Kidney (tissue), 14 donors: ENCODE results near the gene KL. TPM values are rescaled to one million over a fixed set of nuclear protein-coding genes. Genes with fewer than 3 reads are reported as not detected.

Experiments
- DNase-seq, 5 donors: peaks; one replicate each; pipeline ENCODE4 v3.0.0-alpha.2; 2013 to 2020
- FAIRE-seq: peaks from 2 replicates; lab custom pipeline; 2012; peaks lifted over from hg19 to GRCh38; lab: Jason Lieb, UNC
- H3K27ac ChIP-seq, 2 donors: one replicate each; pipeline ENCODE4 v1.7.0; 2013; ENCODE audit warnings: low read depth in 2 of 2, low read length in 2 of 2, inconsistent platforms in 1 of 2
- H3K27me3 ChIP-seq: one replicate; pipeline ENCODE4 v1.7.1; 2013; ENCODE audit warnings: low read length, inconsistent platforms; ENCODE audit not compliant: control insufficient read depth, insufficient read depth
- H3K36me3 ChIP-seq, 3 donors: one replicate each; pipeline versions ENCODE4 v1.7.0 to v1.7.1; 2013; ENCODE audit warnings: low read length in 3 of 3, control low read depth in 1 of 3, inconsistent platforms in 1 of 3; ENCODE audit not compliant: insufficient read depth in 3 of 3, control insufficient read depth in 2 of 3
- H3K4me1 ChIP-seq, 3 donors: one replicate each; pipeline versions ENCODE4 v1.7.0 to v1.7.1; 2013; ENCODE audit warnings: low read length in 3 of 3, inconsistent platforms in 1 of 3, low read depth in 1 of 3; ENCODE audit not compliant: control insufficient read depth in 2 of 3, insufficient read depth in 2 of 3
- H3K4me3 ChIP-seq, 3 donors: one replicate each; pipeline versions ENCODE4 v1.7.0 to v1.8.1; 2013; ENCODE audit warnings: low read length in 3 of 3, control low read depth in 1 of 3, inconsistent platforms in 1 of 3
- H3K9ac ChIP-seq, 3 donors: one replicate each; pipeline versions ENCODE4 v1.7.0 to v1.7.1; 2013; ENCODE audit warnings: low read length in 3 of 3, control low read depth in 1 of 3, inconsistent platforms in 1 of 3
- H3K9me3 ChIP-seq, 3 donors: one replicate each; pipeline versions ENCODE4 v1.7.0 to v1.7.1; 2013; ENCODE audit warnings: low read length in 3 of 3, control low read depth in 1 of 3, inconsistent platforms in 1 of 3; ENCODE audit not compliant: control insufficient read depth in 2 of 3, insufficient read depth in 1 of 3
- CTCF ChIP-seq: IDR thresholded peaks from 3 replicates; pipeline ENCODE4 v1.5.1; 2012; ENCODE audit warnings: mild to moderate bottlenecking, moderate library complexity, borderline replicate concordance; ENCODE audit not compliant: insufficient read depth; ENCODE audit errors: extremely low read depth
- intact Hi-C: fragments of 100-400 bp; cut with DNase I; formaldehyde crosslinking; loops from one replicate; pipeline ENCODE4 v1.11.1; 2022
- polyA plus RNA-seq: library from polyadenylated mRNA; stranded (reverse); fragments of 350-450 nt; fragmentation: Illumina TruSeq; extraction: RNeasy Lipid Tissue Mini Kit (QIAGEN cat#74804); gene quantifications from one replicate; pipeline ENCODE4 v1.2.3, GENCODE V29; 2014; ENCODE audit warnings: low read depth, low replicate concordance; ENCODE audit not compliant: insufficient read depth
- total RNA-seq: library from RNA; stranded (reverse); fragmentation: NEBNext Ultra II Directional; extraction: Animal tissue kit (Norgen Biotek cat#: 25700); gene quantifications from one replicate; pipeline ENCODE4 v1.2.1, GENCODE V29; 2021
- donor health status: control.
- donor health status: control.
- donor health status: control.
- donor health status: control.
- donor health status: control.
- donor health status: DM: yes; HTN: yes; CAD: no.
- donor health status: Normal renal cell carcinoma (clear cell type).

The KL gene
- total and polyA plus RNA-seq, 2 donors from 2014 or later, result 12.5 to 47.4 TPM

DNA sequence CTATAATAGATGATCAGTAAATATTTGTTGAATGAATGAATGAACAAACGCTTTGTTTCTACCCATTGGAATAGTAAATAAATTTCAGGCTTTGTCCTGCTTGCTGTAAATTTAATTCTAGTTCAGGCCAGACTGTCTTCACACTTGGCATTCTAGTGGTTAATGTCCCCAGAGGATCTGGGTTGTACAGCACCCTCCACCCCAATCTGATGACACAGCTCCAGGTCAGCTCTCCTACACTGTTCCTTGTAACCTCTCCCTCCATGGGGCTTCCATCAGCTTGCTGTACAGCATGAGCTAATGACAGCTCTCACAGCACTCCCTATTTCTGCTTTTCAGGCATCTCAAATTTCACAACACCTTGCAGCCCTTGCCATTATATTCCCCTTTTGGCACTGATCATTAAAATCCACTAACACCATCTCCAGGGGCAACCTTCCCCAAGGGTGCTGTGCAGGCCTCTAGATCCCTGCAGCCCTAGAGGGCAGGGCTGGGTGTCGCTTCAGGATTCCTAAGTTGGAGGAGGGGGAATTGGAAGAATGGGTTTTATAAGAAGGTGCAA, 12.7 kb upstream of the KL start:
- FAIRE-seq, result no peak

GRCh38 chr13:33004511-33004910, 11.7 kb upstream of the KL start:
- Histone ChIP-seq H3K9ac (no peak overlapping the region), H3K36me3 (no peaks in the 10 kb centered on the region), H3K9me3 (peaks cover 0 to 15% (median 0%) of the 10 kb centered on the region in 3 donors), H3K4me3 (no peak overlapping the region), H3K4me1 (no peaks in the 10 kb centered on the region), H3K27ac (peak overlapping the region in 1 of 2 donors; percentile 1), H3K27me3 (no peaks in the 10 kb centered on the region)
- FAIRE-seq (no peak), DNase-seq (peak in 1 of 5 donors; percentile 57)
- intact Hi-C loops, result no loop called here
- TF ChIP-seq CTCF, result no peak

More for the DNA sequence above, 12.7 kb upstream of the KL start:
- Histone ChIP-seq H3K9ac (no peak overlapping the region), H3K27me3 (no peaks in the 10 kb centered on the region), H3K9me3 (peaks cover 0 to 9% (median 0%) of the 10 kb centered on the region in 3 donors), H3K4me3 (no peak overlapping the region), H3K27ac (peak overlapping the region in 1 of 2 donors; percentile 1), H3K4me1 (no peaks in the 10 kb centered on the region), H3K36me3 (no peaks in the 10 kb centered on the region)
- intact Hi-C loops, result no loop called here
- no peak for TF ChIP-seq CTCF
- no peak for DNase-seq

DNA sequence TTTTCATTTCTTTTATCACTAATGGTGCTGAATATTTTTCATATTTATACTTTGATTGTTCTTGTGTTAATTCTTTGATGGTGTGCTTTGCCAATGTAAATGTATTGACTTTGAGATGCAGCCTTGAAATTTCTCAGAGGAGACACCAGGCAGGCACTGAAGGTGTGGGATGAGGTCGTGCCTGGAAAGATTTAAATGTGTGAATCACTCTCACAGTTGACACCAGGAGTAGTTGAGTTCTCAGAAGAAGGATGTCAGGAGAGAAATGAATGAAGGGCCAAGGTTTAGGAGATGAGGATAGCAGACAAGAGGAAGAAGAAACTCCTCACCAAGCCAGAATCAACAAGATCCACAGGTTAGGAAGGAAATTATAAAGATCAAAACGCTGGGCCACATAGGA, 10.1 kb upstream of the KL start:
- intact Hi-C loops, result no loop called here
- FAIRE-seq, result no peak
- no peak overlapping the region for H3K27ac ChIP-seq

More for the DNA sequence above, 10.1 kb upstream of the KL start:
- Histone ChIP-seq H3K27me3 (no peaks in the 10 kb centered on the region), H3K4me3 (no peak overlapping the region), H3K9ac (no peak overlapping the region), H3K4me1 (no peaks in the 10 kb centered on the region), H3K9me3 (peaks cover 0 to 15% (median 0%) of the 10 kb centered on the region in 3 donors), H3K36me3 (peaks cover 0 to 2% (median 0%) of the 10 kb centered on the region in 3 donors)
- DNase-seq, result no peak
- no peak for TF ChIP-seq CTCF
